Cardiac fibroblast (primary cell): ENCODE data around the gene NOS3.
"Not testable (repeated sequence)": the region's sequence is repeated elsewhere in the genome, so short reads cannot be mapped to it uniquely, and the experiment has no call there.

ENCODE experiments used
- DNase-seq, 2 donors: peaks; one replicate each; pipeline versions ENCODE4 v3.0.0 to v3.0.0-alpha.2; 2010; ENCODE audit warnings: low read depth in 2 of 2
- H3K4me3 ChIP-seq, 2 donors: replicated peaks in 1 of 2; 1 replicate in 1 of 2; 2 replicates in 1 of 2; pipeline ENCODE4 v1.5.1; 2011; ENCODE audit warnings: low read depth in 2 of 2, low read length in 2 of 2, mild to moderate bottlenecking in 2 of 2, moderate library complexity in 1 of 2
- TF ChIP-seq, protein P1 (sequence below): IDR thresholded peaks from one replicate; pipeline ENCODE4 v1.5.1; 2011; ENCODE audit warnings: low read depth, mild to moderate bottlenecking, low read length, inconsistent platforms

The NOS3 gene

GRCh38 chr7:151023232-151023631, 32.4 kb downstream of the NOS3 start:
- no peak for DNase-seq
- TF ChIP-seq, protein P1, sequence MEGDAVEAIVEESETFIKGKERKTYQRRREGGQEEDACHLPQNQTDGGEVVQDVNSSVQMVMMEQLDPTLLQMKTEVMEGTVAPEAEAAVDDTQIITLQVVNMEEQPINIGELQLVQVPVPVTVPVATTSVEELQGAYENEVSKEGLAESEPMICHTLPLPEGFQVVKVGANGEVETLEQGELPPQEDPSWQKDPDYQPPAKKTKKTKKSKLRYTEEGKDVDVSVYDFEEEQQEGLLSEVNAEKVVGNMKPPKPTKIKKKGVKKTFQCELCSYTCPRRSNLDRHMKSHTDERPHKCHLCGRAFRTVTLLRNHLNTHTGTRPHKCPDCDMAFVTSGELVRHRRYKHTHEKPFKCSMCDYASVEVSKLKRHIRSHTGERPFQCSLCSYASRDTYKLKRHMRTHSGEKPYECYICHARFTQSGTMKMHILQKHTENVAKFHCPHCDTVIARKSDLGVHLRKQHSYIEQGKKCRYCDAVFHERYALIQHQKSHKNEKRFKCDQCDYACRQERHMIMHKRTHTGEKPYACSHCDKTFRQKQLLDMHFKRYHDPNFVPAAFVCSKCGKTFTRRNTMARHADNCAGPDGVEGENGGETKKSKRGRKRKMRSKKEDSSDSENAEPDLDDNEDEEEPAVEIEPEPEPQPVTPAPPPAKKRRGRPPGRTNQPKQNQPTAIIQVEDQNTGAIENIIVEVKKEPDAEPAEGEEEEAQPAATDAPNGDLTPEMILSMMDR = no peak

DNA sequence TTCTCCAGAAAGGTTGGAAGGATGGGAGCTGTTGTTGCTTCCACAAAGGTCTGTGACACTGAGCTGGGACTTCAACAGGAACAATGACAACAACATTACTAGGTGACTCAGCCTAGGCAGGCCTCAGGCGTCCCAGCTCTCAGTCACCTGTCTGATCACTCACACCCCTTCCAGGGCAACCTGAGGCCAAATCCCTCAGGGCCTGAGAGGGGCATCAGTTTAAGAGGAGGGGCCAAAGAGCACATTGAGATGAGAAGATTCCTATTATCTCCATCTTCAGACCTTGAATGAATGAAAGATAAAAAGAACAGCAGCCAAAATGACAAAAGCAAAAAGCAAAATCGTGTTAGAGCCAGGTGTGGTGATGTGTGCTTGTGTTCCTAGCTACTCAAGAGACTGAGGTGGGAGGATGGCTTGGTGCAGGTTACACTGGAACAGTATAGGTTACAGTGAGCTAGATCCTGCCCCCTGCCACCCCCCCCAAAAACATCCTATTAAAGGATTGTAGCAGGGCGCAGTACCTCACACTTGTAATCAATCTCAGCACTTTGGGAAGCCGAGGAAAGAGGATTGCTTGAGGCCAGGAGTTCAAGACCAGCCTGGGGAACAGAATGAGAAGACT, 33.7 kb downstream of the NOS3 start, which contains the start of gene ATG9B:
Gene ATG9B, minus strand, starts transcription at position 60 of the 622 bp plus-strand sequence. CDS start 71 bp downstream, outside the sequence.
- TF ChIP-seq, protein P1 = no peak
- no peak within 1 kb of the TSS for H3K4me3 ChIP-seq
- no peak for DNase-seq

More at GRCh38 chr7:151023232-151023631, 32.4 kb downstream of the NOS3 start:
- no peak overlapping the region for H3K4me3 ChIP-seq

GRCh38 chr7:151025924-151026671, 35.3 kb downstream of the NOS3 start:
- H3K4me3 ChIP-seq = no peak overlapping the region
- DNase-seq = peak in 1 of 2 donors; percentile 76
- TF ChIP-seq, protein P1 = no peak

- H3K4me3 ChIP-seq, DNase-seq: not testable (repeated sequence)
Observed at GRCh38 chr7:151026771-151027727, 36.2 kb downstream of the NOS3 start.

GRCh38 chr7:151027728-151028130, 36.9 kb downstream of the NOS3 start:
- H3K4me3 ChIP-seq = peak overlapping the region; percentile 45 to 46
- DNase-seq = not testable (repeated sequence)

GRCh38 chr7:151028131-151028947, 37.5 kb downstream of the NOS3 start, which contains the start of gene ABCB8:
Gene ABCB8, plus strand, starts transcription at chr7:151028450. Its CDS starts 66 bp downstream, at chr7:151028516.
- TF ChIP-seq, protein P1 = peak; percentile 28
- DNase-seq = peak; percentile 100
- H3K4me3 ChIP-seq = peak within 1 kb of the TSS; percentile 69 to 92
